ENCODE measurements around the gene TMEM223.
"Not testable (repeated sequence)": the region's sequence is repeated elsewhere in the genome, so short reads cannot be mapped to it uniquely, and the experiment has no call there.

TMEM223 gene

GRCh38 chr11:62771144-62772021 is 20.4 kb downstream of the TMEM223 start, which contains the start of gene TAF6L:
TSS of gene TAF6L (plus strand) at chr11:62771396. CDS start at chr11:62775784, 4,388 bp downstream.
- peaks cover 17 to 22% of the 10 kb centered on the region in 2 donors for H3K36me3 ChIP-seq (ENCODE audit: control insufficient read depth in 1 of 2, insufficient read depth in 2 of 2, low read length in 2 of 2)
- peak within 1 kb of the TSS; percentile 62 for H3K27ac ChIP-seq (ENCODE audit: low read length)
- no peaks in the 10 kb centered on the region for H3K9me3 ChIP-seq (ENCODE audit: control insufficient read depth in 1 of 2, low read length in 2 of 2)
- peak within 1 kb of the TSS; percentile 73 to 77 for H3K4me3 ChIP-seq (ENCODE audit: low read depth in 1 of 2, low read length in 2 of 2)
- H3K27me3 ChIP-seq (ENCODE audit: low read depth, low read length) = no peaks in the 10 kb centered on the region
- H3K4me1 ChIP-seq (ENCODE audit: control insufficient read depth in 1 of 2, insufficient read depth in 2 of 2, low read length in 2 of 2) = peaks cover 0 to 18% of the 10 kb centered on the region in 2 donors

- no peaks in the 10 kb centered on the region for H3K9me3 ChIP-seq (ENCODE audit: control insufficient read depth in 1 of 2, low read length in 2 of 2)
- peaks cover 16 to 22% of the 10 kb centered on the region in 2 donors for H3K36me3 ChIP-seq (ENCODE audit: control insufficient read depth in 1 of 2, insufficient read depth in 2 of 2, low read length in 2 of 2)
- no peaks in the 10 kb centered on the region for H3K27me3 ChIP-seq (ENCODE audit: low read depth, low read length)
- peak overlapping the region; percentile 73 to 77 for H3K4me3 ChIP-seq (ENCODE audit: low read depth in 1 of 2, low read length in 2 of 2)
- H3K4me1 ChIP-seq (ENCODE audit: control insufficient read depth in 1 of 2, insufficient read depth in 2 of 2, low read length in 2 of 2) = peaks cover 0 to 18% of the 10 kb centered on the region in 2 donors
- H3K27ac ChIP-seq (ENCODE audit: low read length) = peak overlapping the region; percentile 62
Measured at GRCh38 chr11:62770778-62771143, 21.0 kb downstream of the TMEM223 start.

GRCh38 chr11:62760867-62761227 is 31.0 kb downstream of the TMEM223 start:
- Histone ChIP-seq H3K36me3 (ENCODE audit: control insufficient read depth in 1 of 2, insufficient read depth in 2 of 2, low read length in 2 of 2) (peaks cover 7 to 19% of the 10 kb centered on the region in 2 donors), H3K4me1 (ENCODE audit: control insufficient read depth in 1 of 2, insufficient read depth in 2 of 2, low read length in 2 of 2) (peaks cover 11 to 18% of the 10 kb centered on the region in 2 donors), H3K4me3 (ENCODE audit: low read depth in 1 of 2, low read length in 2 of 2) (peak overlapping the region in 1 of 2 donors; percentile 98)
- not testable (repeated sequence) for H3K9me3 ChIP-seq (ENCODE audit: control insufficient read depth in 1 of 2, low read length in 2 of 2); H3K27me3 ChIP-seq (ENCODE audit: low read depth, low read length); H3K27ac ChIP-seq (ENCODE audit: low read length)

- Histone ChIP-seq H3K9me3 (ENCODE audit: control insufficient read depth in 1 of 2, low read length in 2 of 2) (no peaks in the 10 kb centered on the region), H3K27me3 (ENCODE audit: low read depth, low read length) (no peaks in the 10 kb centered on the region), H3K4me1 (ENCODE audit: control insufficient read depth in 1 of 2, insufficient read depth in 2 of 2, low read length in 2 of 2) (peaks cover 16 to 22% of the 10 kb centered on the region in 2 donors), H3K4me3 (ENCODE audit: low read depth in 1 of 2, low read length in 2 of 2) (no peak overlapping the region), H3K36me3 (ENCODE audit: control insufficient read depth in 1 of 2, insufficient read depth in 2 of 2, low read length in 2 of 2) (peaks cover 0 to 3% of the 10 kb centered on the region in 2 donors), H3K27ac (ENCODE audit: low read length) (no peak overlapping the region)
Measured at GRCh38 chr11:62757846-62758788, 33.7 kb downstream of the TMEM223 start.

- Histone ChIP-seq H3K36me3 (ENCODE audit: control insufficient read depth in 1 of 2, insufficient read depth in 2 of 2, low read length in 2 of 2) (peaks cover 0 to 11% of the 10 kb centered on the region in 2 donors), H3K9me3 (ENCODE audit: control insufficient read depth in 1 of 2, low read length in 2 of 2) (no peaks in the 10 kb centered on the region), H3K27ac (ENCODE audit: low read length) (no peak overlapping the region), H3K4me3 (ENCODE audit: low read depth in 1 of 2, low read length in 2 of 2) (no peak overlapping the region), H3K4me1 (ENCODE audit: control insufficient read depth in 1 of 2, insufficient read depth in 2 of 2, low read length in 2 of 2) (peaks cover 5 to 17% of the 10 kb centered on the region in 2 donors), H3K27me3 (ENCODE audit: low read depth, low read length) (no peaks in the 10 kb centered on the region)
Measured at GRCh38 chr11:62755086-62755615, 36.7 kb downstream of the TMEM223 start.

GRCh38 chr11:62753736-62754603 is 37.8 kb downstream of the TMEM223 start, which contains the start of gene ZBTB3:
TSS of gene ZBTB3 (minus strand) at chr11:62754160. CDS start at chr11:62753664, 496 bp downstream.
- H3K9me3 ChIP-seq (ENCODE audit: control insufficient read depth in 1 of 2, low read length in 2 of 2) = no peaks in the 10 kb centered on the region
- H3K36me3 ChIP-seq (ENCODE audit: control insufficient read depth in 1 of 2, insufficient read depth in 2 of 2, low read length in 2 of 2) = peaks cover 0 to 11% of the 10 kb centered on the region in 2 donors
- peaks cover 5 to 17% of the 10 kb centered on the region in 2 donors for H3K4me1 ChIP-seq (ENCODE audit: control insufficient read depth in 1 of 2, insufficient read depth in 2 of 2, low read length in 2 of 2)
- H3K27ac ChIP-seq (ENCODE audit: low read length) = peak within 1 kb of the TSS; percentile 91
- H3K4me3 ChIP-seq (ENCODE audit: low read depth in 1 of 2, low read length in 2 of 2) = peak within 1 kb of the TSS; percentile 62 to 90
- no peaks in the 10 kb centered on the region for H3K27me3 ChIP-seq (ENCODE audit: low read depth, low read length)

GRCh38 chr11:62752994-62753735 is 38.6 kb downstream of the TMEM223 start:
- H3K4me3 ChIP-seq (ENCODE audit: low read depth in 1 of 2, low read length in 2 of 2) = peak overlapping the region; percentile 62 to 90
- H3K9me3 ChIP-seq (ENCODE audit: control insufficient read depth in 1 of 2, low read length in 2 of 2) = no peaks in the 10 kb centered on the region
- H3K27ac ChIP-seq (ENCODE audit: low read length) = peak overlapping the region; percentile 91
- H3K4me1 ChIP-seq (ENCODE audit: control insufficient read depth in 1 of 2, insufficient read depth in 2 of 2, low read length in 2 of 2) = peaks cover 5 to 17% of the 10 kb centered on the region in 2 donors
- H3K36me3 ChIP-seq (ENCODE audit: control insufficient read depth in 1 of 2, insufficient read depth in 2 of 2, low read length in 2 of 2) = peaks cover 0 to 11% of the 10 kb centered on the region in 2 donors
- H3K27me3 ChIP-seq (ENCODE audit: low read depth, low read length) = no peaks in the 10 kb centered on the region

GRCh38 chr11:62752177-62752785 is 39.5 kb downstream of the TMEM223 start:
- H3K4me1 ChIP-seq (ENCODE audit: control insufficient read depth in 1 of 2, insufficient read depth in 2 of 2, low read length in 2 of 2) = peaks cover 5 to 17% of the 10 kb centered on the region in 2 donors
- no peaks in the 10 kb centered on the region for H3K9me3 ChIP-seq (ENCODE audit: control insufficient read depth in 1 of 2, low read length in 2 of 2)
- H3K27me3 ChIP-seq (ENCODE audit: low read depth, low read length) = no peaks in the 10 kb centered on the region
- H3K27ac ChIP-seq (ENCODE audit: low read length) = no peak overlapping the region
- H3K4me3 ChIP-seq (ENCODE audit: low read depth in 1 of 2, low read length in 2 of 2) = no peak overlapping the region
- H3K36me3 ChIP-seq (ENCODE audit: control insufficient read depth in 1 of 2, insufficient read depth in 2 of 2, low read length in 2 of 2) = peaks cover 0 to 11% of the 10 kb centered on the region in 2 donors

GRCh38 chr11:62749931-62750330 is 41.9 kb downstream of the TMEM223 start:
- not testable (repeated sequence) for H3K27ac ChIP-seq (ENCODE audit: low read length); H3K27me3 ChIP-seq (ENCODE audit: low read depth, low read length); H3K9me3 ChIP-seq (ENCODE audit: control insufficient read depth in 1 of 2, low read length in 2 of 2); H3K4me3 ChIP-seq (ENCODE audit: low read depth in 1 of 2, low read length in 2 of 2)
- peaks cover 0 to 11% of the 10 kb centered on the region in 2 donors for H3K36me3 ChIP-seq (ENCODE audit: control insufficient read depth in 1 of 2, insufficient read depth in 2 of 2, low read length in 2 of 2)
- peaks cover 5 to 17% of the 10 kb centered on the region in 2 donors for H3K4me1 ChIP-seq (ENCODE audit: control insufficient read depth in 1 of 2, insufficient read depth in 2 of 2, low read length in 2 of 2)

Measured in muscle layer of duodenum (tissue), 2 donors.